Activated gamma-delta T cell (primary cell): ENCODE results near the gene CMIP.

Experiments
- DNase-seq: peaks from one replicate; lab custom pipeline; 2025; lab: John Stamatoyannopoulos, UW

Gene CMIP

GRCh38 chr16:81447383-81448101, 2.9 kb downstream of the CMIP start:
- no peak for DNase-seq

DNA sequence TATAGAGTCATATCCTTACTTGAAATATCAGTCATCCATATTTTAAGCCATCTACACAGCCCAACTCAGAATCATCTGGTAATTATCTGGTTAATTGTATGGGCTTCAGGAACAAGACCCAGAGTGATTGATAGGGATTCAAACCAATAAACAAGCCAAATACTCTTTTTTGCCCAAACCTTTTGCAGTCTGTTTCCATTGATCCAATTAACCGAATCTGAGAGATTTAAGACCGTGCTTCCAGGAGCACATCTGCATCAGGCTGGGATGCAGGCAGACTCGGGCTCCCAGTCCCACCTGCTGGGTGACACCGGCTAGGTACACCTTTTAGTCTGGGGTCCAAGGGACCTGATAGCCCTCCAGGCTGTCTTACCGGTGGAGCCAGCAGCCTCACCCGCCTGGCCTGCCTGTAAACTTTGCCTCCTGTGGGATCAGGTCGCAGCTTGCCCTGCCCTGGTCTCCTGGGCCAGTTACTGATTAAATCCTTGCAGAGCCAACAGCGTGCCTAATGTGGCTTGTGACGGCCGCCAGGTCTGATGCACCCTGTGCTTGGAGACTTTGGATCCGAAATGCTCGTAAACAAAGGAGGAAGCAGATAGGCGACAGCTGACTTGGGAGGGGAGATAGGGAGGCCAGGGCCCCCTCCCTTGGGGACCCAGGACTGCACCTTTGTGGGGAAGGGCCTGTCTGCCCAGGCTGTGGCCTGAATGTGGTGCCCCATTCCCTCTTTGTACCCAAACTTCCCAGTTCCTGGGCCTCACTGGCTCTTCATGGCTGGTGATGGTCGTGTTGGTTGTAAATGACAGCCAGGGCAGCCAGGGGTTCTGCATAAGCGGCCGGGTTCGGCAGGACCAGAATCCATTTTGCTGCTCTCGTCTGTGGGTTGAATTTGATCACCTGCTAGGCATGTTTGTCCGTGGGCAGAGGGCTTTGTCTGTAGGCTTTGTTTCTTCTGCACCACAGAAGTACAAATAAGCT, 3.8 kb downstream of the CMIP start:
- no peak for DNase-seq

DNA sequence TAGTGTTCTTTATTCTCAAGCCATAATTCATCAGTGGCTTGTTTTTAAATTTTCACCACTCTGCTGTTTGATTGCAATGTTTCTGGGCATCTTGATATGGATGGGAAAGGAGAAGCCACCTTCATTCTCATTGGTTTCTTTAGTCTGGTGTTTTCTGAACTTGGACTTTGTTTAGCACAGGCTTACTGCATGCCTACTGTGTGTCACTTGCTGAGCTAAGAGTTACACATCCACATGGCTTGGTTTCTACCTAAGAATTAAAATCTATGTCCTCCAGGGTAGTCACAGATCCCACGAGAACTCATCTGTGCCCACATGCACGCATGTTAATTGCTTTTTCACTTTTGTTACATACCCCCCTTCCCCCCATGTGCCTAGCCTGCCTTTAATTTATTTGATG, 4.6 kb downstream of the CMIP start:
- no peak for DNase-seq

DNA sequence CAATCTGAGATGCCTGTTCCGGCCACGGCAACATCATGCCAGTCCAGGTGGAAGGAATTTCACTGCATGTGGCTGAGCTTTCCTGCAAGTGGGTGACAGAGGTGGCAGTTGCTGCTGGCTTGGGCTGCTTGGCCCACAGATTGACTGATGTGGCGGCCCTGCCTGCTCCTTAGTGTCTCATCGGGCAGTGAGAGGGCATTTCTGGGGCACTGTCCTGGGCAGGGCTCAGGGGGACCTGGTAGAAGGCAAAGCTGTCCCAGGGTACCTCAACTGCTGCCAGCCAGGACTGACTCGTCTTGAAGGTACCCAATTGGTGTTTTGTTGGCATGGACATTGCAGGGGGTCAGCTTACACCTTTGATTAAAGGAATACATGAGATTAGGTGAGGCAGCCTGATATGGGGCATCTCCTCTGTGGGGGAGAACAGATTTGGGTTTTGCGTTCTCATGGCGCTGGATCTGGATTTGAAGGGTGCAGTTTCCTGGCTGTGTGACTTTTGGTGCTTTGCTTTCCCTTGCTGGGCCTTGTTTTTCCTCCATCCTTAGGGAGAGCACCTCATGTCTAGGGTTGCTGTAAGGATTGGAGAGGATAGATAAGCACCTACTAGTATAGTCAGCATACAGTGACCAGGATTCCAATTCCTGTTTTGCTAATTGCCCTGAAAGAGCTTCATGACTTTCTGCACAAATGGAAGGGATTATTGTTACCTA, 5.4 kb downstream of the CMIP start:
- DNase-seq, result no peak

- DNase-seq, result no peak
Observed at GRCh38 chr16:81450783-81451491, 6.3 kb downstream of the CMIP start.

- no peak for DNase-seq
Observed at GRCh38 chr16:81451753-81452680, 7.4 kb downstream of the CMIP start.

GRCh38 chr16:81453091-81453728, 8.6 kb downstream of the CMIP start:
- DNase-seq, result no peak

GRCh38 chr16:81454044-81454443, 9.4 kb downstream of the CMIP start:
- DNase-seq, result no peak

DNA sequence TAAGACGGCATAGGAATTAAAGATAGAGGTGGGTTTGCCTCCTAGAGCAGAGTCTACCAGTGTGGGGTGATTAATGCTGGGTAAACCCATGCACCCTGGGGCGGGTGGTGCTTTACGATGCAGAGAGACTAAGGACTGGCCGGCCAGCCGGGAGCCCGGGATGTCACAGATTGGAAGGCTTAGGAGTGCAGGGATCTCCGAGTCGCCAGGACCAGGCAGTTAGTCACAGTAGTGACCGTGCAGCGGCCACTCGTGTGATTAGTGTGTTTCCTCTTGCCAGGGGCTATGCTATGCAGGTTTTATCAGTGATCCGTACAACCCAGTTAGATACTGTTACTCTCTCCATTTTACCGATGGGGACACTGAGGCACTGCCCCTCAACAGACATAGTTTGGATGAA, 10.4 kb downstream of the CMIP start:
- no peak for DNase-seq

GRCh38 chr16:81455720-81456494, 11.3 kb downstream of the CMIP start:
- no peak for DNase-seq

GRCh38 chr16:81456523-81457325, 12.1 kb downstream of the CMIP start:
- no peak for DNase-seq

DNA sequence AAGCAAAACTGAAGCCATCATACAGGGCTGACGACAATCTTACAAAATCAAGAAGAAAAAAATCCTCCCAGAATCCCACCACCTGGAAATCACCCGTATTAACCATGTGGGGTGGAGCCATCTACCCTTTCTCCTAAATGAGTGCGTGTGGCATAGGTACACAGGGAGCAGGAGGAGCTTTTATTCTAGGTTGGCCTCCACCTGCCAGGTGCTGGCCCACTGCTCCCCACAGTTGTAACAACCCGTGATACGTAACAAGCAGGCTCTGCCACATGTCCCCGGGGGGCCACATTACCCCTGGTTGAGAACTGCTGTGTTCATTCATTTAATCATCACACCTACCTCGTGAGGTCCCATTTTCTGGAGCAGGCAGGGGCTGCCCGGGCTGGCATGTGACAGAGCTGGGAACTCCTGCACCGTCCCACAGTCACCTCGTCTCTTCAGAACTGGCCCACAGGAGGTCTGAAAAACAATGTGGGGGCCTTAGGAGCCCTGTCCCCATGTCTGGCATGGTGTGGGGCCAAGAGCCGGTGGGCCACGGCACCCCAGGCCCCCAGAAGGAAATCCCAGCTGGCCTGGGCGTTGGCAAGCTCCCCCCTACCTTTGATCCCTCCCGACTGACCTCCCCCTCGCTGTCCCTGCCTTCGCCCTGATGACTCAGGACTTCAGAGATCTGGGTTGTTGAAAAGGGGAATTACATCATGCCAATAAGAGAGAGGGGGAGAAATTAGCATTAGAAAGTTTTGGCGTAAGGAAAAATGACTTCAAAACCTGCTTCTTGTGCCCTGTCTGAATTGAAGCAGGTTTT, 12.9 kb downstream of the CMIP start:
- no peak for DNase-seq

DNA sequence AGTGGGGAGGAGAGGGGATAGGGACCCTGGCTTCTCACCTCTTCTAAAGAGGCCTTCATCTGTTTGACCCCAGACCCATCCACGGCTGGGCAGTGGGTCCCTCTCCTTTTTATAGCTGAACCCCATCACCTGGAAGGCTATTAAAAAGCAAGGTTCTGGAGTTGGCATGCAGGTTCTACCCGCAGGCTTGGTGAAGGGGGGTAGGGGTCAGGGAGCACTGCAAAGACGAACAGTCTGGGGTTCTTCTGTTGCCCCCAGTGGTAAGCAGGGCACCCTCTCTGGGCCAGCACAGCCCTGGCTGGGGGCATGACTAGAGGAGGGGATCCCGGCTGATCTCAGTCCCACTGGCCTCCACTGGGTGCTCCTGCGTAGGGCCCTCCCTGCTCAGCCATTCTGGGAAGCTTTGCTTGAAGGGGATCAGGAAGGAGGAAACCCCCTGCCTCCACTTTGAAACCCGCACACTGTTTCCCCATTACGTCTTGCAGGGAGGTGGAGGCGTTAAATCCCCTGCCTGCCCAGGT, 13.6 kb downstream of the CMIP start:
- no peak for DNase-seq

DNA sequence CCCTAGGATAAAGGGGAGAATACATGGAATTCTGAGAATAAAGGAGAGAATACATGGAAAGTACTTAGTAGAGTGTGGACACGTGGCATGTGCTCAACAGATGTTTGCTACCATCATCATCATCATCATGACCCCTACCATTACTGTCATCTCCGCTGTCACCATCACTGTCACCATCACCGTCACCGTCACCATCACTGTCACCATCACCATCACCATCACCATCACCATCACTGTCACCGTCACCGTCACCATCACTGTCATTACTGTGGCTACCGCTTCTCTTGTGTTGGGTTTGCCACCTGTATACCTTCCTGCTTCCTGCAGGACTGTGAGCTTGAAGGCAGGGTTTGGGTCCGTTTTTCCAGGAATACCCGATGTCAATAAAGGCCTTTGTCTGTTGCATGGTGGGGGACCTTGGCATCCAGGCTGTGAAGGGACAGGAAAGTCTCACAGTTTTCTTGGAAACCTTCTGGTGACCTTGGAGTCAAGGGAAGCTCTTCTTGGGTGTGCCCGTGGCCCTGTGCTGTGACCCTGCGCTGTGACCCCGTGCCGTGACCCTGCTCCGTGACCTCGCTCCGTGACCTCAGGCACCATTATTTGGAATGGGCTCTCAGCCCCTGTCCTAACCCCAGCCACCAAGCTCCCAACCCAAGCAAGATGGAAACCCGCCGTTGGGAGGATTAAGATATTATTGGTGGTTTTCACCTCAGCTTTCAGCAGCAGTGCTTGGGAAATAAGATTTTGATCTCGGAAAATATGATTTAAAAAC, 14.4 kb downstream of the CMIP start:
- DNase-seq, result no peak

GRCh38 chr16:81460075-81460474, 15.5 kb downstream of the CMIP start:
- DNase-seq, result no peak

GRCh38 chr16:81461243-81461642, 16.6 kb downstream of the CMIP start:
- DNase-seq, result no peak

GRCh38 chr16:81461766-81462165, 17.2 kb downstream of the CMIP start:
- DNase-seq, result no peak
